H9 (cell line): ENCODE results near the gene YIPF3. TPM values are rescaled to one million over a fixed set of nuclear protein-coding genes. Genes with fewer than 3 reads are reported as not detected.

Experiments used
- DNase-seq: peaks from one replicate; pipeline ENCODE4 v3.0.0-alpha.2; 2017
- H2AFZ ChIP-seq: one replicate; pipeline ENCODE4 v1.6.1; 2013; ENCODE audit warnings: mild to moderate bottlenecking, low read length, control low read depth, moderate library complexity
- H2AK5ac ChIP-seq: 2 replicates; pipeline ENCODE4 v1.6.1; 2013; ENCODE audit warnings: low read length, control low read depth, mixed read lengths; ENCODE audit not compliant: insufficient read length
- H2BK120ac ChIP-seq: one replicate; pipeline ENCODE4 v1.6.1; 2013; ENCODE audit warnings: low read depth, mild to moderate bottlenecking, low read length, control low read depth, inconsistent platforms; ENCODE audit not compliant: poor library complexity, severe bottlenecking
- H2BK12ac ChIP-seq: 2 replicates; pipeline ENCODE4 v1.6.1; 2013; ENCODE audit warnings: low read length, control low read depth, mixed read lengths, low read depth; ENCODE audit not compliant: insufficient read length
- H2BK15ac ChIP-seq: 2 replicates; pipeline ENCODE4 v1.6.1; 2013; ENCODE audit warnings: low read depth, low read length, control low read depth
- H2BK20ac ChIP-seq: one replicate; pipeline ENCODE4 v1.6.1; 2013; ENCODE audit warnings: low read depth, mild to moderate bottlenecking, low read length, control low read depth, inconsistent platforms; ENCODE audit not compliant: poor library complexity, severe bottlenecking
- H2BK5ac ChIP-seq: 2 replicates; pipeline ENCODE4 v1.6.1; 2013; ENCODE audit warnings: low read length, control low read depth, mixed read lengths; ENCODE audit not compliant: insufficient read length
- H3K14ac ChIP-seq: 2 replicates; pipeline ENCODE4 v1.6.1; 2013; ENCODE audit warnings: low read length, control low read depth; ENCODE audit not compliant: insufficient read depth
- H3K18ac ChIP-seq: 2 replicates; pipeline ENCODE4 v1.6.1; 2013; ENCODE audit warnings: low read depth, mild to moderate bottlenecking, mixed read lengths, low read length, control low read depth; ENCODE audit not compliant: insufficient read length
- H3K23ac ChIP-seq: 2 replicates; pipeline ENCODE4 v1.6.1; 2013; ENCODE audit warnings: low read length, control low read depth, mixed read lengths, low read depth; ENCODE audit not compliant: insufficient read length
- H3K23me2 ChIP-seq: 2 replicates; pipeline ENCODE4 v1.6.1; 2013; ENCODE audit warnings: low read depth, mild to moderate bottlenecking, mixed read lengths, low read length, control low read depth; ENCODE audit not compliant: insufficient read length, poor library complexity, severe bottlenecking
- H3K27ac ChIP-seq: 2 replicates; pipeline ENCODE4 v1.5.1; 2013; ENCODE audit warnings: low read length, control low read depth, mixed read lengths, low read depth; ENCODE audit not compliant: insufficient read length
- H3K27me3 ChIP-seq: 2 replicates; pipeline ENCODE4 v1.6.1; 2013; ENCODE audit warnings: low read length, control low read depth, inconsistent platforms; ENCODE audit not compliant: insufficient read depth
- H3K4ac ChIP-seq: 2 replicates; pipeline ENCODE4 v1.6.1; 2013; ENCODE audit warnings: low read depth, mild to moderate bottlenecking, control low read depth, inconsistent platforms, low read length, moderate library complexity
- H3K4me1 ChIP-seq: 2 replicates; pipeline ENCODE4 v1.6.1; 2013; ENCODE audit warnings: low read length, control low read depth, inconsistent platforms; ENCODE audit not compliant: insufficient read depth
- H3K4me2 ChIP-seq: 2 replicates; pipeline ENCODE4 v1.6.1; 2013; ENCODE audit warnings: low read length, control low read depth, mixed read lengths; ENCODE audit not compliant: insufficient read length, insufficient read depth
- H3K56ac ChIP-seq: 2 replicates; pipeline ENCODE4 v1.6.1; 2013; ENCODE audit warnings: low read depth, mild to moderate bottlenecking, mixed read lengths, low read length, control low read depth; ENCODE audit not compliant: insufficient read length
- H3K79me1 ChIP-seq: 2 replicates; pipeline ENCODE4 v1.6.1; 2013; ENCODE audit warnings: low read depth, mild to moderate bottlenecking, moderate library complexity, low read length, control low read depth, inconsistent platforms; ENCODE audit not compliant: insufficient read depth, poor library complexity, severe bottlenecking
- H3K79me2 ChIP-seq: 2 replicates; pipeline ENCODE4 v1.6.1; 2013; ENCODE audit warnings: low read length, control low read depth, inconsistent platforms; ENCODE audit not compliant: insufficient read depth
- H3K9ac ChIP-seq: 2 replicates; pipeline ENCODE4 v1.6.1; 2013; ENCODE audit warnings: low read length, control low read depth, mixed read lengths; ENCODE audit not compliant: insufficient read length; ENCODE audit errors: extremely low read depth
- H3K9me3 ChIP-seq: one replicate; pipeline ENCODE4 v1.6.1; 2013; ENCODE audit warnings: low read depth, low read length, inconsistent platforms; ENCODE audit not compliant: control insufficient read depth
- H3T11ph ChIP-seq: one replicate; pipeline ENCODE4 v1.6.1; 2013; ENCODE audit warnings: mild to moderate bottlenecking, low read length, control low read depth, inconsistent platforms
- H4K20me1 ChIP-seq: one replicate; pipeline ENCODE4 v1.6.1; 2013; ENCODE audit not compliant: control insufficient read depth, insufficient read length, insufficient read depth
- H4K5ac ChIP-seq: 2 replicates; pipeline ENCODE4 v1.6.1; 2013; ENCODE audit warnings: low read depth, mild to moderate bottlenecking, mixed read lengths, low read length, control low read depth; ENCODE audit not compliant: insufficient read length
- H4K8ac ChIP-seq: replicated peaks from 2 replicates; pipeline ENCODE4 v1.6.1; 2013; ENCODE audit warnings: low read length, control low read depth, mixed read lengths, low read depth; ENCODE audit not compliant: insufficient read length
- H4K91ac ChIP-seq: 2 replicates; pipeline ENCODE4 v1.6.1; 2013; ENCODE audit warnings: low read depth, mild to moderate bottlenecking, moderate library complexity, mixed read lengths, low read length, control low read depth; ENCODE audit not compliant: insufficient read length
- H3K27ac Mint-ChIP-seq, 3 experiments: 2 replicates in 2 of 3; 3 replicates in 1 of 3; pipeline ENCODE4 v1.8.0; 2020 to 2021; ENCODE audit warnings: mixed read lengths in 3 of 3, mild to moderate bottlenecking in 1 of 3, moderate library complexity in 1 of 3
- H3K27me3 Mint-ChIP-seq: 2 replicates; pipeline ENCODE4 v1.8.0; 2021; ENCODE audit warnings: low read depth, mild to moderate bottlenecking, moderate library complexity, mixed read lengths
- H3K36me3 Mint-ChIP-seq, 3 experiments: 2 replicates in 2 of 3; 3 replicates in 1 of 3; pipeline ENCODE4 v1.8.0; 2020 to 2021; ENCODE audit warnings: low read depth in 3 of 3, mixed read lengths in 3 of 3; ENCODE audit not compliant: insufficient read depth in 1 of 3
- H3K4me1 Mint-ChIP-seq, 2 experiments: 2 replicates each; pipeline ENCODE4 v1.8.0; 2020; ENCODE audit warnings: mixed read lengths in 2 of 2
- H3K4me3 Mint-ChIP-seq, 2 experiments: 2 replicates in 1 of 2; 3 replicates in 1 of 2; pipeline ENCODE4 v1.8.0; 2020 to 2021; ENCODE audit warnings: mild to moderate bottlenecking in 2 of 2, mixed read lengths in 2 of 2, moderate library complexity in 1 of 2
- H3K9me3 Mint-ChIP-seq, 2 experiments: 2 replicates in 1 of 2; 3 replicates in 1 of 2; pipeline ENCODE4 v1.8.0; 2020; ENCODE audit warnings: mild to moderate bottlenecking in 2 of 2, mixed read lengths in 2 of 2, moderate library complexity in 1 of 2
- whole genome bisulfite sequencing: extraction: QIAGEN DNeasy Blood & Tissue Kit; methylation state at CpG from one replicate; pipeline ENCODE4 v1.1.7; 2013; ENCODE audit warnings: missing lambda C conversion rate, low lambda C conversion rate, mixed read lengths; ENCODE audit not compliant: insufficient read length; ENCODE audit errors: extremely low coverage; 5-methylcytosine and 5-hydroxymethylcytosine counted together
- total RNA-seq: library from RNA; stranded (reverse); gene quantifications from 2 replicates; pipeline ENCODE4 v1.2.1, GENCODE V29; 2021
- TF ChIP-seq, protein P1 (sequence below): fragments of 200-600 bp; sonication (generic); conservative IDR thresholded peaks from 3 replicates; pipeline ENCODE4 v1.8.0; 2021; ENCODE audit warnings: antibody characterized with exemption, mild to moderate bottlenecking

Gene YIPF3
- total RNA-seq, 1 experiment from 2014 or later: 84.5 TPM

DNA sequence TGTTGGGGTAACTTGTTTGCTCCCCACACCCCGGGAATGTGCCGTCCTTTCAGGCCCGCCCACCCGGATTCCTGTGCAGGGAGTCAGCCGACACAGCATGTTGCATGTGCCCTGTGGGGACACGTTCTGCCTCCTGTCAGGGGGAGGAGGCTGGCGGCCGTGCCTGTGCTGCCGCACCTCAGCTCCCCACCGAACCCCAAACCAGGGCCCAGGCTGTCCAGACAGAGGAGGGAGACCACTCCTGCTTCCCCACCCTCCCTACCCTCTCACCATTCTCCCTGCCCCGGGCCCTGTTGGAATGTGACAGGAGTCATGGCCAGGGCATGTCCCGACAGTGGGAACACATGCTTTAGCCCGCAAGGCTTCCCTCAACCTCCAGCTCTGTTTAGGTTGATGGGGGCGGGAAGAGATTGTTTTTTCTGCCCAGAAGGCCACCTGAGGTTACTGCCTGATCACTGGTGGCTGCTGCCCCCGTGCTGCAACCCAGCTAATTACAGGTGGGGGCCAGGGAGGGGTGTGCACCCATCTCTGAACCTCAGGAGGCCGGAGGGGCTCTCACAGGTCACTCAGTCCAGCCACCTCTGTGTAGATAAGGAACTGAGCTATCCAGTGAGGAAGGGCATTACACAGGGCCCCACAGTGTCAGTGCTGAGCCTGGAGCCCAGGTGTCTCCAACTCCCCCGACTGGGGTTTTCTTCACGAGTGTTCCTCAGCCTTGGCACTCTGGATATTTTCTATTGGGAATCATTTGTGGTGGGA is 20.2 kb downstream of the YIPF3 start:
- peak; percentile 71 for DNase-seq
- Histone ChIP-seq H2BK120ac (no peak overlapping the region), H2BK20ac (no peak overlapping the region), H3K27me3 (no peaks in the 10 kb centered on the region), H3K56ac (no peak overlapping the region), H2AFZ (no peak overlapping the region), H3K23me2 (no peaks in the 10 kb centered on the region), H4K20me1 (peaks cover 2% of the 10 kb centered on the region), H4K8ac (no peak overlapping the region), H3K27ac (no peak overlapping the region), H3K79me1 (peaks cover 5% of the 10 kb centered on the region), H3K4ac (no peak overlapping the region), H4K91ac (no peak overlapping the region), H3K4me2 (no peak overlapping the region), H3T11ph (no peak overlapping the region), H2BK15ac (no peak overlapping the region), H3K18ac (no peak overlapping the region), H4K5ac (no peak overlapping the region), H2BK12ac (no peak overlapping the region), H2AK5ac (no peak overlapping the region), H2BK5ac (no peak overlapping the region), H3K9ac (no peak overlapping the region), H3K9me3 (no peaks in the 10 kb centered on the region), H3K23ac (no peak overlapping the region), H3K4me1 (peaks cover 6% of the 10 kb centered on the region; the same call in 1 of the 2 replicates), H3K79me2 (no peaks in the 10 kb centered on the region; the same call in 1 of the 2 replicates), H3K14ac (no peak overlapping the region)
- no peaks in the 10 kb centered on the region for H3K27me3 Mint-ChIP-seq
- no CpG with 5 or more reads among the region's 18 CpGs for WGBS
- peak overlapping the region in 2 of 3 experiments; percentile 65 to 77; a peak in 4 of 7 replicates for H3K27ac Mint-ChIP-seq
- H3K36me3 Mint-ChIP-seq: peaks cover 10 to 39% (median 36%) of the 10 kb centered on the region in 3 experiments
- no peaks in the 10 kb centered on the region for H3K9me3 Mint-ChIP-seq
- H3K4me1 Mint-ChIP-seq: peaks cover 30% of the 10 kb centered on the region in 2 experiments
- TF ChIP-seq, protein P1, sequence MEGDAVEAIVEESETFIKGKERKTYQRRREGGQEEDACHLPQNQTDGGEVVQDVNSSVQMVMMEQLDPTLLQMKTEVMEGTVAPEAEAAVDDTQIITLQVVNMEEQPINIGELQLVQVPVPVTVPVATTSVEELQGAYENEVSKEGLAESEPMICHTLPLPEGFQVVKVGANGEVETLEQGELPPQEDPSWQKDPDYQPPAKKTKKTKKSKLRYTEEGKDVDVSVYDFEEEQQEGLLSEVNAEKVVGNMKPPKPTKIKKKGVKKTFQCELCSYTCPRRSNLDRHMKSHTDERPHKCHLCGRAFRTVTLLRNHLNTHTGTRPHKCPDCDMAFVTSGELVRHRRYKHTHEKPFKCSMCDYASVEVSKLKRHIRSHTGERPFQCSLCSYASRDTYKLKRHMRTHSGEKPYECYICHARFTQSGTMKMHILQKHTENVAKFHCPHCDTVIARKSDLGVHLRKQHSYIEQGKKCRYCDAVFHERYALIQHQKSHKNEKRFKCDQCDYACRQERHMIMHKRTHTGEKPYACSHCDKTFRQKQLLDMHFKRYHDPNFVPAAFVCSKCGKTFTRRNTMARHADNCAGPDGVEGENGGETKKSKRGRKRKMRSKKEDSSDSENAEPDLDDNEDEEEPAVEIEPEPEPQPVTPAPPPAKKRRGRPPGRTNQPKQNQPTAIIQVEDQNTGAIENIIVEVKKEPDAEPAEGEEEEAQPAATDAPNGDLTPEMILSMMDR: peak; percentile 75
- no peak overlapping the region for H3K4me3 Mint-ChIP-seq
